Memory B cell (primary cell): Measurements from ENCODE around the gene EHBP1.

Experiments used
- ATAC-seq: fragments of 150-1000 bp; cut with Tn5 transposase; 2 replicates; pipeline ENCODE4 v1.10.0; 2021; ENCODE audit warnings: low read depth, mild to moderate bottlenecking, moderate library complexity
- DNase-seq, 2 donors: peaks; one replicate each; pipeline ENCODE4 v3.0.0; 2022; ENCODE audit warnings: low spot score in 2 of 2
- H3K27ac Mint-ChIP-seq: one replicate; pipeline ENCODE4 v1.8.0; 2022; ENCODE audit warnings: mild to moderate bottlenecking, moderate library complexity, mixed read lengths
- H3K27me3 Mint-ChIP-seq: one replicate; pipeline ENCODE4 v1.8.0; 2022; ENCODE audit warnings: mixed read lengths
- H3K36me3 Mint-ChIP-seq: one replicate; pipeline ENCODE4 v1.8.0; 2022; ENCODE audit warnings: mild to moderate bottlenecking, mixed read lengths
- H3K4me1 Mint-ChIP-seq: one replicate; pipeline ENCODE4 v1.8.0; 2022; ENCODE audit warnings: mixed read lengths
- H3K4me3 Mint-ChIP-seq: one replicate; pipeline ENCODE4 v1.8.0; 2022; ENCODE audit warnings: mild to moderate bottlenecking, moderate library complexity, mixed read lengths
- H3K9me3 Mint-ChIP-seq: one replicate; pipeline ENCODE4 v1.8.0; 2022; ENCODE audit warnings: mixed read lengths

EHBP1 gene

DNA sequence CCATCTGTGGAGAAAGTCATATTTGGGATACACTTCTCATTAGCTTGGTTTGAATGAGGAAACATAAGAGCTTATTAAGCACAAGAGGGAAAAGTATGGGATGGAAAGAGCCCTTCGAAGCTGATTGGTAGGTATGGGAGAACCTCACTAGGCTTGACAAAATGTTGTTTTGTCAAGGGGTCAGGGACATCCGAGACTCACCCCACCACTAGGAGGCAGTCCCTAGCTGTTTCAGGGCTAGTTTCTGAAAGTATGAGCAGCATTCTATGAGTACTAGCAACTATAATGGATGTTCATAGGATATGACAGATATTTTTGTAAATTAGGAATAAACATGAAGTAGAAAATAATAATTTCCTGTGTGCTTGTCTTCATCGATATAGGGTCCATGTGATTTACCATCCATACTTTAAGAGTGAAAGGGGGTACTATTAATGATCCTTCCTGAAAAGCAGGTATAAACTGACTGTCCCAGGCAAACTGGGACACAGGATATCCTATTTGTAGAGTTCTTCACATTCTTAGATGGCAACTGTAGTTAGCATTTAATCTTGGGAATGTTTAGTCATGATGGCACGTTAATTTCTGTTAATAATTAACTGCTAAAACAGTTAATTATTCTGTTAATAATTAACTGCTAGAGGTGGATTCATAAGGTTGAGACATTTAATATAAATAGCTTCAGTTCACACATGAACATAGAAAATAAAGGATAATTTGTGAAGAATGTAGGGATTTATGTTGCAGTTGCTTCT, 373.5 kb downstream of the EHBP1 start:
- H3K36me3 Mint-ChIP-seq: no peaks in the 10 kb centered on the region
- H3K27ac Mint-ChIP-seq: no peak overlapping the region
- ATAC-seq (no peak), DNase-seq (no peak)
- H3K4me3 Mint-ChIP-seq: no peak overlapping the region
- H3K9me3 Mint-ChIP-seq: no peaks in the 10 kb centered on the region
- H3K27me3 Mint-ChIP-seq: peaks cover 6% of the 10 kb centered on the region
- H3K4me1 Mint-ChIP-seq: no peaks in the 10 kb centered on the region

DNA sequence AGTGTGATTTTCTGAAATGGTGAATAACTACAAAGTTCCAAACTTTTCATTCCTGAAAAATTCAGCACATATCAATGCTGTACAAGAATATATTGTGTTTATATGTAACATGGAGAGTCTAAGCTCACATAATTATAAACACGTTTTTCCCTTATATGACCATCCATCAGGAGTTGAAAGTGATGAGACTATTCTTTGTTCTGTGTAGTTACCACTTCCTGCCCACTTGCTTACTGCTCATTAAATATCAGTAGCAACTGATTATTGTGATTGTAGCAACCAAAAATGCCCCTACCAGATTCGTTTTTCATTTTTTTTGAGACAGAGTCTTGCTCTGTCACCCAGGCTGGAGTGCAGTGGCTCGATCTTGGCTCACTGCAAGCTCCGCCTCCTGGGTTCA, 375.9 kb downstream of the EHBP1 start:
- DNase-seq (no peak), ATAC-seq (no peak)
- peaks cover 2% of the 10 kb centered on the region for H3K9me3 Mint-ChIP-seq
- no peak overlapping the region for H3K27ac Mint-ChIP-seq
- no peaks in the 10 kb centered on the region for H3K36me3 Mint-ChIP-seq
- H3K4me1 Mint-ChIP-seq: no peaks in the 10 kb centered on the region
- H3K4me3 Mint-ChIP-seq: no peak overlapping the region
- H3K27me3 Mint-ChIP-seq: peaks cover 8% of the 10 kb centered on the region

GRCh38 chr2:63086687-63087086, 381.2 kb downstream of the EHBP1 start:
- Mint-ChIP-seq H3K4me3 (no peak overlapping the region), H3K36me3 (no peaks in the 10 kb centered on the region), H3K27ac (no peak overlapping the region), H3K4me1 (no peaks in the 10 kb centered on the region), H3K27me3 (peaks cover 6% of the 10 kb centered on the region), H3K9me3 (peaks cover 2% of the 10 kb centered on the region)
- DNase-seq (no peak), ATAC-seq (no peak)

DNA sequence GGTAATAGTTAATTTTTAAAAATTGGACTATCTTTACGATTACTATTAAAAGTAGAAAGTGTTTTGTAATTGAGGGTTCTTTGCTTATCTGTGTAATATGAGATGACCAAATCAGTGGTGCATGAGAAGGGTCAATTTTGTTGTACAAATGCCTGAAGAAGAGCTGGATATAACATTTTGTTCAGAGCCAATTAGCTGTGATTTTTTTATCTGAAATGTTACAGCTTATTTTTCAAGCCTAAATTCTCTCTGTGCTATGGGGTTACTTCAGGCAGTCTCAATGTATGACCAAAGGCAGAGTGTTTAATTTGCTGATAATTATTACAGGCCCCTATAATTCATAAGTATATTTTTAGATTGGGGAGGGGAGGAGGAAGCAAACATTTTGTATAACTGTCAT, 386.9 kb downstream of the EHBP1 start:
- H3K27me3 Mint-ChIP-seq: peaks cover 10% of the 10 kb centered on the region
- H3K9me3 Mint-ChIP-seq: no peaks in the 10 kb centered on the region
- no peak overlapping the region for H3K27ac Mint-ChIP-seq
- no peak overlapping the region for H3K4me3 Mint-ChIP-seq
- peaks cover 3% of the 10 kb centered on the region for H3K36me3 Mint-ChIP-seq
- H3K4me1 Mint-ChIP-seq: no peaks in the 10 kb centered on the region
- ATAC-seq: no peak
- no peak for DNase-seq

- no peak for ATAC-seq
- DNase-seq: no peak
- H3K4me1 Mint-ChIP-seq: no peaks in the 10 kb centered on the region
- H3K36me3 Mint-ChIP-seq: peaks cover 3% of the 10 kb centered on the region
- no peaks in the 10 kb centered on the region for H3K9me3 Mint-ChIP-seq
- H3K27me3 Mint-ChIP-seq: peaks cover 10% of the 10 kb centered on the region
- no peak overlapping the region for H3K4me3 Mint-ChIP-seq
- no peak overlapping the region for H3K27ac Mint-ChIP-seq
Measured at GRCh38 chr2:63092857-63093256, 387.3 kb downstream of the EHBP1 start.

DNA sequence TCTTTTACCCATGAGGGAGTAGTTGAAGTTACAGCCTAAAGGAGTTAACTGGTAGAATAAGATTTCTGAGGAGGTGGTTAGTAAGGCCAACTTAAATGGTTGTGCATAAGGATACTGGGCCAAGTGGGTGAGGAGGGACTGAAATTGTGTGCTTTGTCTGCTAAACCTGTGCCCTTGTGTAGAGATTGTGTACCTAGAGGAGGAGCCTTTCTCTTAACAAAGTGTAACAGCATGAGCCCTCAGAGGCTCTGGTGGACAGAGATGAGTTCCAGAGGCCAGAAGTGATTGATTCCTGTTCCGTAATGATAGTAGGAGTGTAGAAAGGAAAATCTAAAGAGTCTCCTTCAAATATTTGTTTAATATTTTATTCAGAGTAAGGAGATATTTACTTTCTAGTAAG, 388.0 kb downstream of the EHBP1 start:
- Mint-ChIP-seq H3K27ac (no peak overlapping the region), H3K4me1 (no peaks in the 10 kb centered on the region), H3K9me3 (no peaks in the 10 kb centered on the region), H3K4me3 (no peak overlapping the region), H3K36me3 (peaks cover 3% of the 10 kb centered on the region), H3K27me3 (peaks cover 10% of the 10 kb centered on the region)
- no peak for DNase-seq
- ATAC-seq: no peak
